NCI-H128 (cell line): ENCODE data around the gene CPO.

ENCODE experiments used
- DNase-seq: peaks from one replicate; lab custom pipeline; 2025; ENCODE audit not compliant: unreplicated experiment; lab: John Stamatoyannopoulos, UW

CPO gene

GRCh38 chr2:207012461-207012860 lies 73.1 kb downstream of the CPO start:
- no peak for DNase-seq

GRCh38 chr2:207014424-207014823 lies 75.1 kb downstream of the CPO start:
- no peak for DNase-seq

DNA sequence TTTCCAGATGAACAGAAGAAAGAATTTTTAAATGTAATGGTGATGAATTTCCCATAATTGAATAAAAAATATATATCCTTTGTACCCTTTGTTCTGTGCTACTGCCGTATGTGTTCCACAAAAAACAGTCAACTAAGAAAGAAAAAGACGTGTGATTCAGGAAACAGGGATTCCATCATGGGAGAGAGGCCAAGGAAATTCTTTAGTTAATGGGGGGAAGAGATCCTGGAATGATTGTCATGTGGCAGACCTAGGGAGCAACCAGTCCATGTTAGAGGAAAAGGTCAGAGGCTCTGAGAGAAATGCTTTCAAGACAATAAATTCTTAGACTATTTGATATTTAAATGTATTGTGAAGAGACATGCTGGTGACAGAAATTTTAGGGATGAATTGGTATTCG lies 76.6 kb downstream of the CPO start:
- DNase-seq: no peak
